HCT116 (cell line): ENCODE data around the gene FAM170B. TPM values are rescaled to one million over a fixed set of nuclear protein-coding genes. Genes with fewer than 3 reads are reported as not detected.

Experiments used
- ATAC-seq: fragments of 200-7000 bp; cut with Tn5 transposase; 2 replicates; pipeline ENCODE4 v1.9.1; 2020; ENCODE audit warnings: mild to moderate bottlenecking, moderate library complexity
- BruUV-seq: library from RNA; stranded (reverse); fragments of 400-500 nt; replicated peaks from 2 replicates; lab custom pipeline; 2021; lab: Mats Ljungman, UMichigan
- CTCF ChIA-PET: fragments of 300-600 bp; sonication (Branson Sonifier 250); formaldehyde crosslinking; loops from one replicate; lab custom pipeline; 2021; ENCODE audit warnings: antibody characterized with exemption; lab: Charles Lee
- POLR2A ChIA-PET: fragments of 300-600, 350-600 bp; sonication (Branson Sonifier 250); formaldehyde crosslinking; loops from one replicate; lab custom pipeline; 2021; ENCODE audit warnings: antibody characterized with exemption; lab: Charles Lee
- RAD21 ChIA-PET, 2 experiments: fragments of 300-600 bp; sonication (Branson Sonifier 250); formaldehyde crosslinking; loops; one replicate each; lab custom pipeline; 2023; ENCODE audit warnings: low total read pairs in 2 of 2; ENCODE audit not compliant: uncharacterized antibody in 2 of 2, unreplicated experiment in 2 of 2, low non-redundant PET in 1 of 2; lab: Charles Lee
- DNase-seq: peaks from one replicate; pipeline ENCODE4 v3.0.0-alpha.2; 2010; ENCODE audit warnings: low read depth, low spot score
- H2AFZ ChIP-seq: fragments of 200-600 bp; shearing (Covaris generic), sonication (generic); 2 replicates; pipeline ENCODE4 v1.6.1; 2017; ENCODE audit warnings: low read depth, mixed run types, mixed read lengths, antibody characterized with exemption, low read length; ENCODE audit not compliant: poor library complexity, severe bottlenecking
- H3K27ac ChIP-seq: 2 replicates; pipeline ENCODE4 v1.5.1; 2012; ENCODE audit warnings: low read depth, low read length
- H3K27me3 ChIP-seq: fragments of 200-600 bp; sonication (generic); 2 replicates; pipeline ENCODE4 v1.6.1; 2016; ENCODE audit warnings: mixed run types, low read length, mixed read lengths; ENCODE audit not compliant: insufficient read depth
- H3K36me3 ChIP-seq, 2 experiments: fragments of 200-500 bp in 1 of 2; fragments of 200-600 bp in 1 of 2; sonication (Bioruptor generic) in 1 of 2; sonication (generic) in 1 of 2; 2 replicates each; pipeline versions ENCODE4 v1.5.1 to v1.6.1; 2014 to 2016; ENCODE audit warnings: low read length in 2 of 2, inconsistent platforms in 1 of 2, mixed read lengths in 1 of 2, mixed run types in 1 of 2; ENCODE audit not compliant: insufficient read depth in 2 of 2, control insufficient read depth in 1 of 2
- H3K4me1 ChIP-seq, 2 experiments: fragments of 200-600 bp in 1 of 2; sonication (generic) in 1 of 2; 2 replicates each; pipeline versions ENCODE4 v1.5.1 to v1.6.1; 2012 to 2017; ENCODE audit warnings: low read length in 2 of 2, inconsistent platforms in 1 of 2, mild to moderate bottlenecking in 1 of 2, mixed read lengths in 1 of 2, mixed run types in 1 of 2, moderate library complexity in 1 of 2; ENCODE audit not compliant: insufficient read depth in 2 of 2, control insufficient read depth in 1 of 2
- H3K4me2 ChIP-seq: fragments of 200-600 bp; sonication (generic); 2 replicates; pipeline ENCODE4 v1.6.1; 2017; ENCODE audit warnings: mixed run types, low read length, mixed read lengths
- H3K4me3 ChIP-seq, 2 experiments: fragments of 200-600 bp in 1 of 2; sonication (generic) in 1 of 2; replicated peaks in 1 of 2; 2 replicates each; pipeline ENCODE4 v1.5.1; 2011 to 2016; ENCODE audit warnings: low read length in 2 of 2, control low read depth in 1 of 2, low read depth in 1 of 2, mild to moderate bottlenecking in 1 of 2, mixed read lengths in 1 of 2, mixed run types in 1 of 2
- H3K79me2 ChIP-seq: fragments of 200-600 bp; sonication (generic); 2 replicates; pipeline ENCODE4 v1.6.1; 2017; ENCODE audit warnings: mild to moderate bottlenecking, mixed run types, low read length, moderate library complexity, mixed read lengths; ENCODE audit not compliant: insufficient read depth
- H3K9ac ChIP-seq: fragments of 200-600 bp; sonication (generic); 2 replicates; pipeline ENCODE4 v1.6.1; 2016; ENCODE audit warnings: low read length, mixed read lengths
- H3K9me2 ChIP-seq: fragments of 200-600 bp; sonication (generic), shearing (Covaris generic); 2 replicates; pipeline ENCODE4 v1.6.1; 2017; ENCODE audit warnings: mixed run types, mild to moderate bottlenecking, moderate library complexity; ENCODE audit not compliant: insufficient read depth
- H3K9me3 ChIP-seq, 2 experiments: fragments of 200-500 bp in 1 of 2; fragments of 200-600 bp in 1 of 2; sonication (Bioruptor generic) in 1 of 2; sonication (generic) in 1 of 2; 2 replicates each; pipeline ENCODE4 v1.6.1; 2014 to 2017; ENCODE audit warnings: low read length in 2 of 2, mixed read lengths in 2 of 2, inconsistent platforms in 1 of 2, low read depth in 1 of 2, mild to moderate bottlenecking in 1 of 2, mixed run types in 1 of 2, moderate library complexity in 1 of 2; ENCODE audit not compliant: control insufficient read depth in 1 of 2, insufficient read depth in 1 of 2
- H4K20me1 ChIP-seq: fragments of 200-600 bp; sonication (generic), shearing (Covaris generic); 2 replicates; pipeline ENCODE4 v1.6.1; 2017; ENCODE audit warnings: mixed run types, mild to moderate bottlenecking, moderate library complexity; ENCODE audit not compliant: insufficient read depth
- ATF3 ChIP-seq: IDR thresholded peaks from 2 replicates; pipeline ENCODE4 v1.6.1; 2012
- CBX3 ChIP-seq: IDR thresholded peaks from 2 replicates; pipeline ENCODE4 v1.6.1; 2012; ENCODE audit warnings: low read depth
- CEBPB ChIP-seq: IDR thresholded peaks from 2 replicates; pipeline ENCODE4 v1.6.1; 2012; ENCODE audit warnings: low read depth
- CTCF ChIP-seq, 3 experiments: fragments of 200-600 bp in 1 of 3; sonication (generic) in 1 of 3; IDR thresholded peaks in 2 of 3; conservative IDR thresholded peaks in 1 of 3; 2 replicates each; pipeline ENCODE4 v1.5.1; 2012 to 2017; ENCODE audit warnings: low read depth in 2 of 3, low read length in 2 of 3, antibody characterized with exemption in 1 of 3, borderline replicate concordance in 1 of 3, control low read depth in 1 of 3, mild to moderate bottlenecking in 1 of 3, mixed read lengths in 1 of 3, mixed run types in 1 of 3, moderate library complexity in 1 of 3; ENCODE audit not compliant: insufficient read depth in 1 of 3
- EGR1 ChIP-seq: IDR thresholded peaks from 2 replicates; pipeline ENCODE4 v1.6.1; 2012; ENCODE audit warnings: low read depth
- ELF1 ChIP-seq: IDR thresholded peaks from 2 replicates; pipeline ENCODE4 v1.6.1; 2012; ENCODE audit warnings: low read depth, borderline replicate concordance
- EZH2 ChIP-seq: fragments of 200-600 bp; sonication (generic); IDR thresholded peaks from 2 replicates; pipeline ENCODE4 v1.6.1; 2017; ENCODE audit warnings: antibody characterized with exemption, mixed run types
- EZH2phosphoT487 ChIP-seq: fragments of 200-600 bp; IDR thresholded peaks from 2 replicates; pipeline ENCODE4 v1.6.1; 2018; ENCODE audit warnings: antibody characterized with exemption, borderline replicate concordance
- FOSL1 ChIP-seq: IDR thresholded peaks from 2 replicates; pipeline ENCODE4 v1.6.1; 2012; ENCODE audit warnings: low read depth
- JUND ChIP-seq: IDR thresholded peaks from 2 replicates; pipeline ENCODE4 v1.6.1; 2012
- MAX ChIP-seq: IDR thresholded peaks from 2 replicates; pipeline ENCODE4 v1.6.1; 2012
- POLR2A ChIP-seq: IDR thresholded peaks from 2 replicates; pipeline ENCODE4 v1.7.0; 2011; ENCODE audit warnings: borderline replicate concordance; ENCODE audit not compliant: insufficient read depth, insufficient read length; ENCODE audit errors: extremely low read depth
- POLR2AphosphoS5 ChIP-seq: IDR thresholded peaks from 2 replicates; pipeline ENCODE4 v1.6.1; 2011; ENCODE audit warnings: mild to moderate bottlenecking, low read depth, low read length, moderate library complexity
- RAD21 ChIP-seq: IDR thresholded peaks from 2 replicates; pipeline ENCODE4 v1.6.1; 2012; ENCODE audit warnings: low read depth, mild to moderate bottlenecking
- SRF ChIP-seq: IDR thresholded peaks from 2 replicates; pipeline ENCODE4 v1.6.1; 2012; ENCODE audit warnings: low read depth
- YY1 ChIP-seq: IDR thresholded peaks from 2 replicates; pipeline ENCODE4 v1.6.1; 2011; ENCODE audit warnings: low read length, low read depth, moderate library complexity, mild to moderate bottlenecking; ENCODE audit not compliant: insufficient replicate concordance; ENCODE audit errors: extremely low read depth
- ZBTB33 ChIP-seq: IDR thresholded peaks from 2 replicates; pipeline ENCODE4 v1.6.1; 2011; ENCODE audit warnings: mild to moderate bottlenecking, low read length, moderate library complexity; ENCODE audit not compliant: insufficient replicate concordance; ENCODE audit errors: extremely low read depth
- ZNF274 ChIP-seq: fragments of 200-500 bp; sonication (Bioruptor generic); IDR thresholded peaks from 2 replicates; pipeline ENCODE4 v1.6.1; 2014; ENCODE audit warnings: mild to moderate bottlenecking, low read depth, low read length, inconsistent platforms
- intact Hi-C: fragments of 100-400 bp; cut with micrococcal nuclease; formaldehyde crosslinking; loops from 2 replicates; pipeline ENCODE4 v1.10.0; 2022
- total RNA-seq: library from RNA; stranded (reverse); gene quantifications from one replicate; pipeline ENCODE4 v1.2.1, GENCODE V29; 2021; ENCODE audit not compliant: unreplicated experiment

FAM170B gene
- total RNA-seq, 1 experiment from 2014 or later: not detected

GRCh38 chr10:49139028-49139845 lies 5.4 kb upstream of the FAM170B start (continued):
- TF ChIP-seq ZBTB33: no peak
- no peak for TF ChIP-seq ZNF274
- no peak for TF ChIP-seq FOSL1
- no peak for TF ChIP-seq CBX3
- TF ChIP-seq RAD21: no peak
- TF ChIP-seq POLR2AphosphoS5: no peak
- TF ChIP-seq MAX: no peak
- TF ChIP-seq, all 23 proteins: peak for 0

- DNase-seq: no peak
- no peak overlapping the region for H2AFZ ChIP-seq
- RAD21 ChIA-PET: no interaction called here
- CTCF ChIA-PET: no interaction called here
- no peaks in the 10 kb centered on the region for H4K20me1 ChIP-seq
- H3K4me3 ChIP-seq: no peak overlapping the region
- intact Hi-C loops: no loop called here
- no peaks in the 10 kb centered on the region for H3K79me2 ChIP-seq
- H3K4me1 ChIP-seq: peaks cover 0 to 10% of the 10 kb centered on the region in 2 experiments; a peak in 1 of 4 replicates
- no peaks in the 10 kb centered on the region for H3K36me3 ChIP-seq
- no TSS peak for BruUV-seq
- H3K9ac ChIP-seq: no peak overlapping the region
- POLR2A ChIA-PET: no interaction called here
- no peak overlapping the region for H3K4me2 ChIP-seq
- no peak overlapping the region for H3K27ac ChIP-seq
- ATAC-seq: no peak
- H3K9me2 ChIP-seq: no peaks in the 10 kb centered on the region
- H3K27me3 ChIP-seq: peaks cover 37% of the 10 kb centered on the region
- H3K9me3 ChIP-seq: no peaks in the 10 kb centered on the region
- TF ChIP-seq POLR2AphosphoS5 (no peak), EZH2phosphoT487 (no peak), CTCF (IDR thresholded peaks at IDR 0.05 in 2 of 3, conservative IDR thresholded peaks at IDR 0.05 in 1 of 3; ENCODE audit: borderline replicate concordance in 1 of 3, insufficient read depth in 1 of 3, low read depth in 2 of 3, low read length in 2 of 3) (no peak), ATF3 (no peak), ELF1 (no peak), FOSL1 (no peak), EZH2 (no peak), JUND (no peak), YY1 (no peak), CBX3 (no peak), EGR1 (no peak), RAD21 (no peak), SRF (no peak), CEBPB (no peak), POLR2A (no peak), MAX (no peak)
Observed at GRCh38 chr10:49138361-49138891, 4.6 kb upstream of the FAM170B start.
